Tracheal epithelial cell (primary cell): Measurements from ENCODE around the gene TRIM43. TPM values are rescaled to one million over a fixed set of nuclear protein-coding genes. Genes with fewer than 3 reads are reported as not detected.

Experiments used
- total RNA-seq: library from RNA; depleted of rRNA; stranded (reverse); fragments of >200 nt; gene quantifications from 2 replicates; pipeline ENCODE4 v1.2.1, GENCODE V29; 2014

The TRIM43 gene
- total RNA-seq, result 0.48 TPM in 1 of 2 replicates, not detected in the other

DNA sequence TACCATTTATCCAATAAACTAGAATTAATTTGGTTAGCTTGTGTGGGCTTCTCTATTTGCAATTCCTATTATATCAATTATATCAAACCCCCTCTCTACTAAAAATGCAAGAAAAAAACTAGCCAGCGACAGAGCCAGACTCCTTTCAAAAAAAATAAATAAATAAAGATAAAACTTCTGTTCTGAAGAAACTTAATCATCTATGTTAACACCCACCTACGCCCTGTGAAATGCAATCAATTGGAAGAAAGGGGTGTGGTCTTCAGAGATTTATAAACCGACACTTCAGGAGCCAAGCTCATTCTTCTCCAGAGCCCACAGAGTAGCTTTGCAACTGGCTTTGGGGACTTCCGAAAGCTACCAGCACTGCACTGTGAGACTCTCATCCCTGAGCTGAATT, at the start of gene TRIM43:
Gene TRIM43, plus strand, starts transcription at position 301 of the 400 bp plus-strand sequence. CDS start 2,023 bp downstream, outside the sequence.

Other genes starting within 250 kb of the TRIM43 start
- 25.6 and 38.3 TPM in 2 replicates for gene FAHD2A, start 189.3 kb upstream of the TRIM43 start, total RNA-seq
- gene TRIM43B, start 107.2 kb upstream of the TRIM43 start, total RNA-seq, result not detected in 2 replicates